Measurements from ENCODE around the gene C3orf38.
"Not testable (repeated sequence)": the region's sequence is repeated elsewhere in the genome, so short reads cannot be mapped to it uniquely, and the experiment has no call there.

C3orf38 gene

GRCh38 chr3:88152841-88153240 is 3.1 kb downstream of the C3orf38 start:
- no peak overlapping the region for H3K4me3 ChIP-seq (ENCODE audit: low read depth, low read length)
- TF ChIP-seq CTCF (IDR thresholded peaks at IDR 0.05; ENCODE audit: low read depth, low read length): no peak

GRCh38 chr3:88166419-88166971 is 16.7 kb downstream of the C3orf38 start:
- TF ChIP-seq CTCF (IDR thresholded peaks at IDR 0.05; ENCODE audit: low read depth, low read length): no peak
- H3K4me3 ChIP-seq (ENCODE audit: low read depth, low read length): no peak overlapping the region

- TF ChIP-seq CTCF (IDR thresholded peaks at IDR 0.05; ENCODE audit: low read depth, low read length): no peak
These were observed 17.4 kb downstream of the C3orf38 start for GRCh38 chr3:88167173-88167572.

GRCh38 chr3:88167704-88168103 is 17.9 kb downstream of the C3orf38 start:
- no peak overlapping the region for H3K4me3 ChIP-seq (ENCODE audit: low read depth, low read length)
- no peak for TF ChIP-seq CTCF (IDR thresholded peaks at IDR 0.05; ENCODE audit: low read depth, low read length)

More at GRCh38 chr3:88167173-88167572, 17.4 kb downstream of the C3orf38 start:
- no peak overlapping the region for H3K4me3 ChIP-seq (ENCODE audit: low read depth, low read length)

- H3K4me3 ChIP-seq (ENCODE audit: low read depth, low read length): no peak overlapping the region
- TF ChIP-seq CTCF (IDR thresholded peaks at IDR 0.05; ENCODE audit: low read depth, low read length): no peak
These were observed 18.4 kb downstream of the C3orf38 start for GRCh38 chr3:88168171-88168570.

- peak; percentile 33; the same call in 1 of the 2 replicates for TF ChIP-seq CTCF (IDR thresholded peaks at IDR 0.05; ENCODE audit: low read depth, low read length)
These were observed 30.7 kb downstream of the C3orf38 start for GRCh38 chr3:88180398-88180999.

GRCh38 chr3:88182165-88182918 is 32.6 kb downstream of the C3orf38 start:
- not testable (repeated sequence) for H3K4me3 ChIP-seq (ENCODE audit: low read depth, low read length)

More at GRCh38 chr3:88180398-88180999, 30.7 kb downstream of the C3orf38 start:
- no peak overlapping the region for H3K4me3 ChIP-seq (ENCODE audit: low read depth, low read length)

Data from WI38 (cell line).